Measurements from ENCODE around the gene MFN2. TPM values are rescaled to one million over a fixed set of nuclear protein-coding genes. Genes with fewer than 3 reads are reported as not detected.

Gene MFN2
- total RNA-seq, 1 experiment from 2014 or later: 104 TPM

DNA sequence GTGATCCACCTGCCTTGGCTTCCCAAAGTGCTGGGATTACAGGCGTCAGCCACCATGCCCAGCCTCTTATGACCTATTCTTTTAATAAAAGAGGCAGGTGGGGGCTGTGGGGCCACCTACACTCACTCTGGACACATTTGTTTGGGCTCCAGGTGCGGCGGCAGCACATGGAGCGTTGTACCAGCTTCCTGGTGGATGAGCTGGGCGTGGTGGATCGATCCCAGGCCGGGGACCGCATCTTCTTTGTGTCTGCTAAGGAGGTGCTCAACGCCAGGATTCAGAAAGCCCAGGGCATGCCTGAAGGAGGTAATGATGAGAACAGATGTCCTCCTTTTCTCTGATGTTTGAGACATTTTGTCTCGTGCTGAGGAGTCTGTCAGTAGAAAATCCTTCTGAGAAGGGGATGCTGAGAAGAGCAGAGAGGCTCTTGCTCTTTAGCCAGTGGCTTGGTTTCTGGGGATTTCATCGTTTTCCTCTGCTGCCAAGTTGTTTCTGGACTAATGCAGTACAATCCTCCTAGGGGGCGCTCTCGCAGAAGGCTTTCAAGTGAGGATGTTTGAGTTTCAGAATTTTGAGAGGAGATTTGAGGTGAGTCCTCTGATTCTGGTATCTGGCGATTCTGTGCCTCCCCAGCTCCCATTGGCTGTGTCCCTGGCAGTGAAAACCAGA, 21.1 kb downstream of the MFN2 start:
- BruUV-seq (replicated peaks): no TSS peak
- POLR2A ChIA-PET: interaction anchor here (0.6 kb wide), 1 partner anchor 42 kb away, joined by 6 read pairs; no protein-coding TSS in a partner anchor
- CTCF ChIA-PET: interaction anchor here (0.5 kb wide), 1 partner anchor 170 kb away, joined by 5 read pairs; no protein-coding TSS in a partner anchor
- ATAC-seq (peak; percentile 10; the same call in 1 of the 2 replicates), DNase-seq (ENCODE audit: low read depth, low spot score) (no peak)
- Histone ChIP-seq H3K27ac (ENCODE audit: low read length) (peak overlapping the region; percentile 55; the same call in 1 of the 2 replicates), H3K27me3 (ENCODE audit: control insufficient read depth, insufficient read depth, low read length) (no peaks in the 10 kb centered on the region), H3K36me3 (ENCODE audit: control insufficient read depth, insufficient read depth, low read length) (peaks cover 23% of the 10 kb centered on the region), H3K4me1 (ENCODE audit: control insufficient read depth, insufficient read depth, low read length) (0 out of 2 replicates have a peak, but pooled peaks cover 3% of the 10 kb centered on the region), H3K9me3 (ENCODE audit: control insufficient read depth, insufficient read depth, low read depth, low read length) (no peaks in the 10 kb centered on the region), H3K4me3 (ENCODE audit: low read depth in 2 of 2, low read length in 2 of 2) (no peak overlapping the region)
- TF ChIP-seq SIN3A (IDR thresholded peaks at IDR 0.05; ENCODE audit: borderline replicate concordance, insufficient read depth, low read depth, low read length) (no peak), POLR2AphosphoS5 (IDR thresholded peaks at IDR 0.05; ENCODE audit: low read depth, low read length) (no peak), TCF7L2 (IDR thresholded peaks at IDR 0.05; ENCODE audit: low read depth, low read length) (no peak)
- TF ChIP-seq, protein P1, sequence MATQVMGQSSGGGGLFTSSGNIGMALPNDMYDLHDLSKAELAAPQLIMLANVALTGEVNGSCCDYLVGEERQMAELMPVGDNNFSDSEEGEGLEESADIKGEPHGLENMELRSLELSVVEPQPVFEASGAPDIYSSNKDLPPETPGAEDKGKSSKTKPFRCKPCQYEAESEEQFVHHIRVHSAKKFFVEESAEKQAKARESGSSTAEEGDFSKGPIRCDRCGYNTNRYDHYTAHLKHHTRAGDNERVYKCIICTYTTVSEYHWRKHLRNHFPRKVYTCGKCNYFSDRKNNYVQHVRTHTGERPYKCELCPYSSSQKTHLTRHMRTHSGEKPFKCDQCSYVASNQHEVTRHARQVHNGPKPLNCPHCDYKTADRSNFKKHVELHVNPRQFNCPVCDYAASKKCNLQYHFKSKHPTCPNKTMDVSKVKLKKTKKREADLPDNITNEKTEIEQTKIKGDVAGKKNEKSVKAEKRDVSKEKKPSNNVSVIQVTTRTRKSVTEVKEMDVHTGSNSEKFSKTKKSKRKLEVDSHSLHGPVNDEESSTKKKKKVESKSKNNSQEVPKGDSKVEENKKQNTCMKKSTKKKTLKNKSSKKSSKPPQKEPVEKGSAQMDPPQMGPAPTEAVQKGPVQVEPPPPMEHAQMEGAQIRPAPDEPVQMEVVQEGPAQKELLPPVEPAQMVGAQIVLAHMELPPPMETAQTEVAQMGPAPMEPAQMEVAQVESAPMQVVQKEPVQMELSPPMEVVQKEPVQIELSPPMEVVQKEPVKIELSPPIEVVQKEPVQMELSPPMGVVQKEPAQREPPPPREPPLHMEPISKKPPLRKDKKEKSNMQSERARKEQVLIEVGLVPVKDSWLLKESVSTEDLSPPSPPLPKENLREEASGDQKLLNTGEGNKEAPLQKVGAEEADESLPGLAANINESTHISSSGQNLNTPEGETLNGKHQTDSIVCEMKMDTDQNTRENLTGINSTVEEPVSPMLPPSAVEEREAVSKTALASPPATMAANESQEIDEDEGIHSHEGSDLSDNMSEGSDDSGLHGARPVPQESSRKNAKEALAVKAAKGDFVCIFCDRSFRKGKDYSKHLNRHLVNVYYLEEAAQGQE (IDR thresholded peaks at IDR 0.05; ENCODE audit: insufficient read depth in 1 of 2, low read depth in 2 of 2, low read length in 1 of 2): no peak
- TF ChIP-seq, protein P2, sequence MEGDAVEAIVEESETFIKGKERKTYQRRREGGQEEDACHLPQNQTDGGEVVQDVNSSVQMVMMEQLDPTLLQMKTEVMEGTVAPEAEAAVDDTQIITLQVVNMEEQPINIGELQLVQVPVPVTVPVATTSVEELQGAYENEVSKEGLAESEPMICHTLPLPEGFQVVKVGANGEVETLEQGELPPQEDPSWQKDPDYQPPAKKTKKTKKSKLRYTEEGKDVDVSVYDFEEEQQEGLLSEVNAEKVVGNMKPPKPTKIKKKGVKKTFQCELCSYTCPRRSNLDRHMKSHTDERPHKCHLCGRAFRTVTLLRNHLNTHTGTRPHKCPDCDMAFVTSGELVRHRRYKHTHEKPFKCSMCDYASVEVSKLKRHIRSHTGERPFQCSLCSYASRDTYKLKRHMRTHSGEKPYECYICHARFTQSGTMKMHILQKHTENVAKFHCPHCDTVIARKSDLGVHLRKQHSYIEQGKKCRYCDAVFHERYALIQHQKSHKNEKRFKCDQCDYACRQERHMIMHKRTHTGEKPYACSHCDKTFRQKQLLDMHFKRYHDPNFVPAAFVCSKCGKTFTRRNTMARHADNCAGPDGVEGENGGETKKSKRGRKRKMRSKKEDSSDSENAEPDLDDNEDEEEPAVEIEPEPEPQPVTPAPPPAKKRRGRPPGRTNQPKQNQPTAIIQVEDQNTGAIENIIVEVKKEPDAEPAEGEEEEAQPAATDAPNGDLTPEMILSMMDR (IDR thresholded peaks at IDR 0.05): no peak; the same call in 1 of the 2 replicates
- in situ Hi-C loops (cut with HindIII; ENCODE audit: low pct_unique_long_range_greater_than_20kb, low sequenced_read_pairs) (no loop called here), intact Hi-C loops (cut with micrococcal nuclease; ENCODE audit: unreplicated experiment) (no loop called here)

DNA sequence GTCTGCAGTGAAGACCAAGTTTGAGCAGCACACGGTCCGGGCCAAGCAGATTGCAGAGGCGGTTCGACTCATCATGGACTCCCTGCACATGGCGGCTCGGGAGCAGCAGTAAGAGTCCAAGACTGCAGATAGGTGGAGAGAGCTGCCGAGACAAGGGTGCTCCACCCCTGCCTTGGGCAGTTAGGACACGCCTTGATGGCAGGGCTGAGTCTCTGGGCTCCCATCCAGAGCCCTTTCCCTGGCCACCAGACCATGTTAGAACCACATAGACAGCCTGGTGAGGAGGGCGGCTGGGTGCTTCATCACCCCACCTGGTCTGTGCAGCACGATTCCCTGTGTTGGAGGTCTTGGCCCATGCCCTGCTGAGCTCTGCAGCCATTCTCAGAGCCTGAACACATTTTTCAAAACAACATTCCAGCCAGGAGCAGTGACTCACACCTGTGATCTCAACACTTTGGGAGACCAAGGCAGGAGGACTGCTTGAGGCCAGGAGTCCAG, 21.8 kb downstream of the MFN2 start:
- Histone ChIP-seq H3K9me3 (ENCODE audit: control insufficient read depth, insufficient read depth, low read depth, low read length) (no peaks in the 10 kb centered on the region), H3K36me3 (ENCODE audit: control insufficient read depth, insufficient read depth, low read length) (peaks cover 25% of the 10 kb centered on the region), H3K4me3 (ENCODE audit: low read depth in 2 of 2, low read length in 2 of 2) (no peak overlapping the region), H3K4me1 (ENCODE audit: control insufficient read depth, insufficient read depth, low read length) (0 out of 2 replicates have a peak, but pooled peaks cover 3% of the 10 kb centered on the region), H3K27ac (ENCODE audit: low read length) (peak overlapping the region; percentile 55; the same call in 1 of the 2 replicates), H3K27me3 (ENCODE audit: control insufficient read depth, insufficient read depth, low read length) (no peaks in the 10 kb centered on the region)
- ChIA-PET POLR2A (no interaction called here), CTCF (interaction anchor here (0.5 kb wide), 1 partner anchor 171 kb away, joined by 5 read pairs; no protein-coding TSS in a partner anchor)
- intact Hi-C loops (cut with micrococcal nuclease; ENCODE audit: unreplicated experiment): no loop called here
- DNase-seq (ENCODE audit: low read depth, low spot score) (no peak), ATAC-seq (peak; percentile 75)
- TF ChIP-seq SIN3A (IDR thresholded peaks at IDR 0.05; ENCODE audit: borderline replicate concordance, insufficient read depth, low read depth, low read length) (no peak), POLR2AphosphoS5 (IDR thresholded peaks at IDR 0.05; ENCODE audit: low read depth, low read length) (no peak), TCF7L2 (IDR thresholded peaks at IDR 0.05; ENCODE audit: low read depth, low read length) (no peak)
- TF ChIP-seq, protein P1 (IDR thresholded peaks at IDR 0.05; ENCODE audit: insufficient read depth in 1 of 2, low read depth in 2 of 2, low read length in 1 of 2): no peak
- TF ChIP-seq, protein P2 (IDR thresholded peaks at IDR 0.05): no peak
- no TSS peak for BruUV-seq (replicated peaks)
- in situ Hi-C loops (cut with HindIII; ENCODE audit: low pct_unique_long_range_greater_than_20kb, low sequenced_read_pairs): no loop called here
